GM18870 (cell line): ENCODE measurements around the gene PUS10.

Source experiments
- ATAC-seq: cut with Tn5 transposase; IDR thresholded peaks from one replicate; pipeline ENCODE4 v1.9.1; 2021; ENCODE audit warnings: moderate library complexity; ENCODE audit not compliant: unreplicated experiment

Gene PUS10

DNA sequence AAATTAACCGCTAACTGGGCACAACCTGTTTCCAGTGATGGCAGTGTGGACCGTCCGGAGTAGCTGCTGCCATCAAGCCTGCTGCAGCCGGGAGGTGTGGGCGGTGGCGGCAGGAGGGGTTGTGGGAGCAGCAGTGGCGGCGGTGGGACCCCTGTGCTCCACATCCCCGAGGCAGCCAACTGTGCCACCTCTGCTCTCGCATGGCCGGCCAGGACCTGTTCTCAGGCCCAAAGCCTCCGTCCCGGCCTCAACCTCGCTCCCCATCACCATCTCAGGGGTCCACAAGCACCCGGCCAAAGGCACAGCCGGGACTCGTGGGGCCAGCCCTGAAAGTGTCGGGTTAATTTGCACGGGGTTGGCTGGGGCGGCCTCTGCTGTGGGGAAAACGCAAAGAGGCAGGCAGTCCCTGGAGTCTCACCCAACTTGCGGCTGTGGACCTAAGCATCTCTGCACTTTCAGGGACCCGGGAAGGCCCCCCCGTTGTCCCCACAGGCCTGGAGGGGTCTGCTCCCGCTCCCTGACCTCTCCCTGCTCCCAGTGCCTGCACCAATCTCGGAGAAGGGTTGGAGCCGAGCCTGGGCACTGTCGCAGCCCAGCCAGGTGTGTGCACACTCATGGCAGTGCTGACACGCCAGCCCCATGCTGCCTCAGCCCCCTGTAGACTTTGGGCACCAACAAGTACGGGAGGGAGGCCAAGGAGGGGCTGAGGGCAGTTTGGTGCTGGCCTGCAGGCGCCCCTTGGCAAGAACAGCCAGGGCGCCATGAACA is 45.0 kb downstream of the PUS10 start:
- ATAC-seq: no peak

- ATAC-seq: no peak
Measured at GRCh38 chr2:60966507-60967405, 51.3 kb downstream of the PUS10 start.

GRCh38 chr2:60965499-60965785 is 52.6 kb downstream of the PUS10 start:
- no peak for ATAC-seq

GRCh38 chr2:60964651-60965498 is 53.2 kb downstream of the PUS10 start:
- no peak for ATAC-seq

GRCh38 chr2:60963190-60963589 is 54.9 kb downstream of the PUS10 start:
- ATAC-seq: no peak

- ATAC-seq: no peak
Measured at GRCh38 chr2:60962528-60962927, 55.5 kb downstream of the PUS10 start.

DNA sequence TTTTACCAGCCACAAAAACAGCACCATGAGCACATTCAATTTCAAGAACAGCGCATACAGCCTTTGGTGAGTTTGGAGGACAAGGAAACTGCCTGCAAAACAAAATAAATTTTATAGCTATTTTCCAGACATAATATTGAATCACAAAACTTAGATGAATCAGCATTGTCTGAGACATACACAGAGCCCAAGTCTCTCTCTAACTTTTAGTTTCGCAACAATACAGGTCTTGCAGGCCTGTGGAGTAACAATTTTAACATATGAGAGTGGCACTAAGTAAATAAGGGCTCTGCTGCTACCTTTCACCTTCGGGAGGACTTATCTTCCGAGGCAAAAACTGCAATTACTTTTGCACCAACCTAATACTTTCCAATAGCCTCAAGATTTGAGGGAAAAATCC is 56.6 kb downstream of the PUS10 start:
- no peak for ATAC-seq

DNA sequence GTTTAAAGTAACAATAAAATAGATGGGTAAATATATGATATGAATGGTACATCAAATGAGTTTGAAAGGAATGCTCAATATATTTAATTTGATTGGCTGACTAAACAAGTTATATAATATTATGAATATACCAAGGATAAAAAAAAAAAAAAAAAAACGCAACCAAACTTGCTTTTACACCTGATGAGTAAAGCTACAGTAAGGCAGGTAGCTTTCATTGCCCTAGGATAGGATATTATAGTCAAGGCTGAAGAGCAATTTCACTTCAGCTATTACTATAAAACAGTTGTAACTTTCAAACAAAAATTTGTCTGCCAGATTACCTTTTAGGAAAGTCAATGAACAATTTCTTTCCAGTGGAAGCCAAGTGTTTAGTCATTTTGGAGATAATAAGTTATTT is 57.3 kb downstream of the PUS10 start:
- ATAC-seq: no peak

- ATAC-seq: no peak
Measured at GRCh38 chr2:60959501-60959900, 58.6 kb downstream of the PUS10 start.

GRCh38 chr2:60958800-60959199 is 59.3 kb downstream of the PUS10 start:
- no peak for ATAC-seq

DNA sequence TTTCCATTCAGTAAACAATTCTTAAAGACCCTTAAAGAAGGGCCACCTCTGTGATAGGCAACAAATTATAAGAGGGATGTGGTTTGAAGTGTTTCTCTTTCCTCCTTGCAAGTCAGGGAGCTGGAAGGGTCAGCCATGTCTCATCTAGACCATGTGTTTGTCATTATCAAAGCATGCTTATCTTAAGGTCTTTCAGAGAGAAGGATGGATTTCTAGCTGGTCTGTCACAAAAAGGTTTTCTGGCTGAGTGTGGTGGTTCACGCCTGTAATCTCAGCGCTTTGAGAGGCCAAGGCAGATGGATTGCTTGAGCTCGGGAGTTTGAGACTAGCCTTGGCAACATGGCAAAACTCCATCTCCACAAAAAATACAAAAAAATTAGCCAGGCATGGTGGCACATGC is 59.7 kb downstream of the PUS10 start:
- ATAC-seq: no peak

GRCh38 chr2:60957643-60958042 is 60.4 kb downstream of the PUS10 start:
- ATAC-seq: no peak

DNA sequence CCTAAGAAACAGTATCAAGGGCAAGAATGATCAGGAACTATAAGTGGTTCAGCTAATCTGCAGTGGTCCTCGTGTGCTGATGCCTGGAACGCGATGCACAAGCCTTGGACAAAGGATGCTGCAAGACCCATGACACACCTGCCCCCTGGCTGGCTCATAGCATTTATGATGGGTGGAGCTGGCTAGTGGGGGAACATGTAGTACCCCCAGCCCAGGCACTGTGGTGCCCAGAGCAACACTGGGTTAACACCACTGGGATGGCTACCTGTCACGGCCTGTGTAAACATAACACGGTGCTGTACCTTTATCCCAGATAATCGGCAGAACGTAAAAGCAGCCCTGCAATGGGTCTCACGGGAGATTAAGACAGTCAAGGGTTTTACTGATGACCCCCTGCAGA is 60.8 kb downstream of the PUS10 start:
- no peak for ATAC-seq

GRCh38 chr2:60954139-60954538 is 63.9 kb downstream of the PUS10 start:
- no peak for ATAC-seq

DNA sequence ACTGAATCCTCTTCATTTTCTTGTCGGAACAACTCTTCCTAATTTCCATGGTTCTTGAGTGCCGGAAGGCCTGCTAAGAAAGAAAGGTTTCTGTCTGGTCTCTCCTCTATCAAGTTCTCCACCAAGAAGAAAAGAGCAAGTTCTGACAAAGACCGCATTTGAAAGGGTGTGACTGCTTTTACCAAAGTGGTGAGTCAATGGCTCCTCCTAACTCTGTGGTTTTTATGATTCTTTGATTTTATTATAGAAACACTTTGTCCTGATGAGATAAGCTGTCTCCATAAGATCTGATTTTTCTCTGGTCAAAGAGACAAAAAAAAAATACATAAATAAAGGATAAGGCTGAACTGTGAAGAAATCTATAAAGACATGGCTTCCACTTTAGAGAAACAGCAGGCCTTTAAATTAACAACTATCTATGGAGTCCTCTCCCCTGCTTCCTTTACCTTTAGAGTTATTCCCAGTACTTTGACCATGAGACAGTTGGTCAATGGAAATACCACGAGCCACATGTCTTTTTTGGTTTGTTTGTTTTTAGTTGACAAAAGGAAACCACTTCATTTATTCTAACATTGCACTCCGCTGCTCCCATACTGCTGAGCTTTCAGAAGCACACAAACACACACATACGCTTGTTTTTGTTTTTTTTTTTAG is 69.0 kb downstream of the PUS10 start:
- ATAC-seq: no peak

DNA sequence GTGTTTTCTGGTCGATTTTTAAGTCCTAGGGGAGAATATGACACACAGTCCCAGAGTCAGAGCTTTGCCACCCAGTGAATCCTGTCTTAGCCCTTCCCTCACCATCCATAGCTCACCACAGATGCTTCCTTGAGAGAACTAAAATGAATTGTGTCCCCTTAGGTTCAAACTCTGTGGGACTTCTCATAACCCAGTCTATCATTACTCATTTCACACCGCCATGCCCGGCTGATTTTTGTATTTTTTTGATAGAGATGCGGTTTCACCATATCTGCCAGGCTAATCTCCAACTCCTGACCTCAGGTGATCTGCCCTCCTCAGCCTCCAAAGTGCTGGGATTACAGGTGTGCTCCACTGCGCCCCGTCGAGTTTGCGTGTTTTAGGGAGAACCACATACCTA is 69.9 kb downstream of the PUS10 start:
- no peak for ATAC-seq

DNA sequence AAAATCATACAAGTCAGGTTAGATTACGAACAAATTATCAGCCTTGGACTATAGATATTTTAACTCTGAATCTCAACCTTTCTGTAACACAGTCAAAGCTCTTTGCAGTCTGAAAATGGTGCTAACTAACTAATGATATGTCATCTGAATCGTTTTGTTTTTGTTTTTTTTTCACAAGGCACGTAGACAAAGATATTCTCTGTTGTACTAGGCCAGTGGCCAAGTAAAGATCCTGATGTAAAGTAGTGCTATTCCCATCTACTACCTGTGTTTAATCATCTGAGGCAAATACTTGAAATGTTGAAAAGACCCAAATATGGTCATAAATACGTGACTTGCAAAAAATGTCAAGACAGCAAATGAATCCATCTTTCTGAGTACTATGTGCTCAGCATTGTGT is 71.0 kb downstream of the PUS10 start:
- ATAC-seq: no peak

DNA sequence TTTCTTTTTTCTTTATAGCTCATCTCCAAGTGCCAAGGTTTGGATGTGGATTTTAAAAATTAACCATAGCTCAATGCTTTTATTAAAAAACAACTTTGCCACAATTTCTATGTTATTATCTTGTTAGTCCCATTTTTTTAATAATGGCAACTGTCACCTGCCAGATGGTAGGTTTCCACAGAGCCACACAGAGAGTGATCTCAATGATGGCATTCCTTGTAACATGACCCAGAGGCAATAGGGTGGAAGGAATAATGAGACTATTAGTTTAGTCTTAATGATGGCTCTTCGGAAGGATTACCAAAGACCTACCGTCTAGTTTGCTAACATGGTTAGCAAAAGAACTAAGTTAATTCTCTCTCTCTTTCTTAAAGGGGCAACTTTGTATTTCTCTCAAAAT is 72.7 kb downstream of the PUS10 start:
- no peak for ATAC-seq

GRCh38 chr2:60939622-60940021 is 78.4 kb downstream of the PUS10 start:
- no peak for ATAC-seq

DNA sequence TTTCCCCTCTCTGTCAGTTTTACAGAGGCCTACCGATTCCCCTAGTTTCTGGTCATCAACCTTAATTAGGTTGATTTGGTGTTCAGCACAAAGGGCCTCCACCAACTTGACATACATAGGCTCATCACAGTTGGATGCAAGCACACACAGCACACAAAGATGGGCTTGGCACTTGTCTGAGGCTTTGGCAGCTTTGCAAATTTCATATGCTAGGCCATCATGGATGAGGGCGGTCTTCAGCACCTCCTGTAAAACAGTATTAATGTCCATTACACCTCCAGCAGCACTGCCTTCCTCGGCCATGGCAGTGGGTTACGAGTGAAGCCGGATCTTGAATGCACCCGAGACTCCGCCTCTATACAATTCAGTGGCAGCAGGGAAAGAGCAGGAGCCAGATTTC is 79.8 kb downstream of the PUS10 start:
- ATAC-seq: no peak

- no peak for ATAC-seq
Measured at GRCh38 chr2:60936757-60937156, 81.3 kb downstream of the PUS10 start.
